EH (cell line): ENCODE results near the gene RECK.
A peak's percentile ranks its signal among the peaks of the same experiment; 100 is the strongest.
"Not testable (repeated sequence)": the region's sequence is repeated elsewhere in the genome, so short reads cannot be mapped to it uniquely, and the experiment has no call there.

ENCODE experiments used
- DNase-seq: peaks from one replicate; pipeline ENCODE4 v3.0.0-alpha.2; 2015; ENCODE audit warnings: low read depth

The RECK gene

DNA sequence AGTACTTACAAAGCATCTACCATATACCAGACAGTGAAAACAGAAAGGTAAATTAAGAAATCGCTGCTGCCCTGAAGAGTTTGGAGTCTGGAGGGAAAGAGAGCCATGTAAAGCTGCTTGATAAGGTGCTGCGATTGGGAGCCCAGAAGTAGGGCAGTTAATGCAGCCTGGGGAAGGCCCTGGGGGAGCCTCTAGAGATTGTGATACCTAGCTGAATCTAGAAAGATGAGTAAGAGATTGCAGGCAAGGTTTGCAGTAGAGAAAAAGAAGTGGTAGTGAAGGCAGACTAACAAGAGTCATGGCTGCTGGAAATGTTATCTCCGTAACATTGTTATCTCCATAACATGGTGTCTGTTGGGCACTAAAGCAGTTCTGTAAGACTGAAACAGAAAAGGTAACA is 75.8 kb downstream of the RECK start:
- DNase-seq, result no peak

DNA sequence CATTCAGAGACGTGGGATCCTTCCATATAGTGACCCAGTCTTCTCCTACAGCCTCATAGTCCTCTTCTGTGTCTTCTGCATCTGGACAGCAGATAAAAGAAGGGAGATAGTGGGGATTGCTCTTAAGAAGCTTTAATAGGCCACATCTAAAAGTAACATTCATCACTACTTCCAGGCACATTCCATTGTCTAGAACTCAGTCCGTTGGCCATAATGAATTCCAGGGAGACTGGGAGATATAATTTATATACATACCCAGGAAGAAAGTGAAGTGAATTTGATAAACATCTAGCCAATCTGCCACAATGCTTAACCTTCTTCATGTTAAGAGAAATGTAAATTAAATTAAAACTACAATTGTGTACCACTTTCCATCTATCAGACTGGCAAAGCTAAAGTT is 77.3 kb downstream of the RECK start:
- peak; percentile 21 for DNase-seq

DNA sequence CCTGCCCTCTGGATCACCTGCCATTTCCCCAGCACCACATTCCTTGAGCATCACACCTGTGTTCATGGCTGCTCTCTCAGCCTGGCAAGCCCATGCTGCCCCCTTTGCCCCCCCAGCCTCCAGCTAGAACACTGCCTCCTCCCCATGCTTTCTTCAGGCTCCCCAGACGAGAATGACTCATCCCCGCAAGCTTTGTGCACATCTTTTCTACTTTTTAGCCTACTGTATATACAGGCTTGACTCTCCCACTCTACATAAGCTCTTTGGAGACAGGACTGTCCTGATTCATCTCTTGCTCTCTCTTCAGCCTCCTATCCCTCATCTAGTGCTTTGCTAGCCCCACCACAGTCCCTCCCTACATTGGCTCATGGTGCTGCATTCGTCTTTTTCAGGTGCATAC is 79.9 kb downstream of the RECK start:
- no peak for DNase-seq

DNA sequence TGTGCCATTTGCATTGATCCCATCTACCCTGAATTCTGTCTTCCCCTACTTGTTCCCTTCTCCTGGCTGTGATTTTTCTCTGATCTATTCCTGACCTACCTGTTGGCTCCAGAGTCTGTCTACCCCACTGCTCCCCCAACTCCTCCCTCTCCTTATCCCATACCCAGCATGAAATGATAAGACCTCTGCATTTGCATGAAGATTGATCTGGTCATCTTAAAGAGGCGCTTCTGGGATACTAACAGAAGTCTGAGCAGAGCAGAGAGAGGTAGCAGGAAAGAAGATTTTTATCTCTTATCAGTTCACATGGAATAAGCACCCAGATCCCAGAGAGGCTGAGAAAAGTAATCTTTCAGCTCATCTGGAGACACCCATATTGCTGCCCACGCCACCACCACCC is 81.5 kb downstream of the RECK start:
- no peak for DNase-seq

DNA sequence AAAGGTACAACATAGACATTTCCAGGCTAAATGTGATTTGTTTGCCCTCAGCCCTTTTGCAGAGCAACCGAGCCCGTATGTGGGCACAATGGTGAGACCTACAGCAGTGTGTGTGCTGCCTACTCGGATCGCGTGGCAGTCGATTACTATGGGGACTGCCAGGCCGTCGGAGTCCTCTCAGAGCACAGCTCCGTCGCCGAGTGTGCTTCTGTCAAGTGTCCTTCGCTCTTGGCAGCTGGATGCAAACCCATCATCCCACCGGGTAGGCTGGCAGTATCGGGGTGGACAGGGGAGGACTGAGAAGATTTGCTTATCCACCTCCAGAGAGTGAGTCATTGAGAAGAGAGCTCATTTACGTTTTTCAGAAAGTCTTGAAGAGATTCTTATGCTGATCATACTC is 82.0 kb downstream of the RECK start:
- DNase-seq, result no peak

DNA sequence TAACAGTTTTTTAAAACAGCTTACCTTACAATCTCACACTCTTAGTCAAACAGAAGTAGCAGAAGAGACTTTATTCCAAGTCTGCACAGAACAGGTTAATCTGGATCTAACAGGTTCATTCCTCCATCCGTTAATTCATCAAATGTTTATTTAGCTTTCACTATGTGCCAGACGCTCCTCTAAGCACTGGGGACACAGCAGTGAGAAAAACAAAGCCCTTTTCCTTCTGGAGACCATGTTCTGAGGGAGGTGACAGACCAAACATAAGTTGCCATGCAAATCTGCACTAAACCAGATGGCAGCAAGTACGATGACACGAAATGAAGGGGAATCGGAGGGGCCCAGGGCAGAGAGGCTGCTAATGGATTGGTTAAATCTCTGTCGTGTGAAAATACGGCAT is 82.8 kb downstream of the RECK start:
- no peak for DNase-seq

DNA sequence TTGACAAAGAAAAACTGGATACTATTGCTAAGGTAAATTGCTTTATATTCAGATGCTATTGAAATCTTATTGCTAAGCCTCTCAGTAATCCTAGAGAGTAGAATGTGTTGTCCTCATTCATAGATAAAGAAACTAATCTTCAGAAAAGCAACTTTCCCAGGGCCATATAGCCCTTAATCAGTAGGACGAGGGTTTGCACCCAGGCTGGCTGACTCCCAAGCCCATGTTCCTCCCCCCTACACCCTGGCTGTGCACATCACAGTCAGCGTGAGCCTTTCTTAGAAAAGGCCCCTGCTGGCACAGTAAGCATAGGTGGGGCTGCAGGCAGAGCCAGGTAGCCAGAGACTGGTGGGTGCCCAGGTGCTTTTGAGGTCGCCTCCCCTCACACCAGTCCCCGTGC is 84.0 kb downstream of the RECK start:
- no peak for DNase-seq

DNA sequence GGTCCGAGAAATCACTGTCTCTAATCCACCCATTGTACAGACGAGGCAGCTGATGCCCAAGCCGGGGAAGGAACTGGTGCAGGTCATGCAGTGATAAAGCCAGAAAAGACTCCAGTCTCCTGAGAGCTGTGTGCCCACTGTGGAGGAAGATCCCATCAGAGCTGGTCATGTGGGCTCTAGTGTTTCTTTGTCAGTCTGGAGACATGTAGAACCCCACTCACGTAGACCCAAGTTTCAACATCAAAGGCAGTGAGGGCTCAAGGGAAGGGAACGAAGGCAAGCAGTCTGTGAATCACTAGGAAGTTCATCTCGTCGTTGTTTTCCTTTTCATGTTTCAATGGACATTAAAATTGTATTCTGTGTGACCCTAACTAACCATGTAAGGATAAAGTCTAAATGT is 85.3 kb downstream of the RECK start:
- DNase-seq, result no peak

DNA sequence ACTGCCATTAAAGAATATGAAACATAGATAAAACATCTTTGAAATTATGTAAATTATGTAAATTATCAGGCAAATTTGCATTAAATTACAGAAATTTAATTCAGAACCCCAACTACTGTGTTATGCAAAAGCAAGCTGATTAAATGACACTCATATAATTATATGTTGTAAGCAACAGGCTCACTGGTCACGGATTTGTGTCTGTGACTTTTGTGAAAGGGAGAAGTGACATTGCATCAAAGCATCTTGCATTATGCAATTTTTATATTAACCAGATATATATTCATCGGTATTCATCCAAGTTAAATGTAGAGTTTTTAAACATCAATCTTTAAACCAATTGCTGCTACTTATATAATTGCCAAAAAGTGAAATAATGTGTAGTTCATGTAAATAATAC is 86.8 kb downstream of the RECK start:
- DNase-seq, result no peak

DNA sequence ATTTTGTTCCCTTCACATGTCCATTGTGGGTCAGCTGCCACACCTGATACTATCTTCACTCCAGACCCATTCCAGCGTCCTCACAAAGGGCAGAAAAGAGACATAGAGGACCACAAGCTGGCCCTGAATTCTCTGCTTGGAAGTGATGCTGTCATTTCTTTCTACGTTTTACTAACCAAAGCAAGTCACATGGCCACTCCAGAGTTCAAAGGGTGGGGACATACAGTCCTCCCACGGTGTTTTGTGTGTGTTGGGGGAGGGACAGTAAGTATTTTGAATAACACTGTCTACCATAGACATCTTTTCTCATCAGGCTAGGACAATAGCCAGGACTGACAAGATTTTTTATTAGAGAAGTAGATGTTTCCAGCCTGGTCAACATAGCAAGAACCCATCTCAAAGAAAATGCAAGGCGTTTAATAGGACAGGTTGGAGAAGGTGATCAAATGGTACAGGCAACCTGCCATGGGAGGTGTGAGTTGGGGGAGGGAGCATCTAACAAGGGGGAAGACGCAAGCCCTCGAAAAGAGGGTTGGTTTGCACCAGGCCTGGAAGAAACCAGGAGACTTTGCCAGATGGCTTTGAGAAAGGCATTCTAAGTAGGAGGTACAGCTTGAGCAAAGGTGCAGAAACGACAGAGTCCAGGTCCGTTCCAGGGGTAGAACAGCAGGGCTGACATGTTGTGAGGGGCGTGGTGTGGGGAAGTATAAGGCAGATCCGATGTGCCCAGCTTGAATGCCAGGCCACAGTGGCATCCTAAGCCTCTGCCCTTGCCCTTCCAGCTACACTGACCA is 88.5 kb downstream of the RECK start:
- no peak for DNase-seq

DNA sequence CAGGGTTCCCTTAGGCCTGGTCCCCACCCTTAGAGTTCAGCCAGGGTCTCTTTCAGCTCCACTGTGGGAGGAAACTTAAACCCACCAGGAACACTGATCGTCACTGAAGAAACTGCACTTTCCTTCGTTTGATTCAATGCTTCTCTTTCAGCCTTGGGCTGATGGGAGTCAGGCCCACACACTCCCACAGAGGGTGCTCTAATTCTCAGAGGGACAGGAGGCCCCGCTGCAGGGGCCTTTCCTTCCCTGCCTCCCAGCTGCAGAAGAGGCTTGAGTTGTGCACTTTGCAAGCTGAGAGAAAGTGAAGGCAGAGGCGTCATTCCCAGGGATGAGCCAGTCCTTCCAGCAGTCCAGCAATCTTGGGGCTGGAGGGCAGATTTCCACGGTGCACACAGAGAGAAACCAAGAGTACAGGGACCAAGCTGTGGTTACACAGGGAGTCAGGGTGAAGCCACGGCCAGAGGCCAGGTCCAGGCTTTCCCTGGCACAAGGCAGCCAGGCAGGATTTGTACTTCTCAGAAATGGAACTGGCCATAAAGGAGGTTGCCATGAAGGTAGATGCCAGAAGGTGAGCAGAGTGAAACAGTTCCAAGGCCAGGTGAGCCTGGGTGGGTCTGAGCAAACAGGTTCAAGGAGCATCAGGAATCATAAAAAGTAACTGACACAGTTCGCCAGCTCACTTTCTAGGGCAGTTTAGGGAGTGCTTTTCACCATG is 89.5 kb downstream of the RECK start:
- no peak for DNase-seq

DNA sequence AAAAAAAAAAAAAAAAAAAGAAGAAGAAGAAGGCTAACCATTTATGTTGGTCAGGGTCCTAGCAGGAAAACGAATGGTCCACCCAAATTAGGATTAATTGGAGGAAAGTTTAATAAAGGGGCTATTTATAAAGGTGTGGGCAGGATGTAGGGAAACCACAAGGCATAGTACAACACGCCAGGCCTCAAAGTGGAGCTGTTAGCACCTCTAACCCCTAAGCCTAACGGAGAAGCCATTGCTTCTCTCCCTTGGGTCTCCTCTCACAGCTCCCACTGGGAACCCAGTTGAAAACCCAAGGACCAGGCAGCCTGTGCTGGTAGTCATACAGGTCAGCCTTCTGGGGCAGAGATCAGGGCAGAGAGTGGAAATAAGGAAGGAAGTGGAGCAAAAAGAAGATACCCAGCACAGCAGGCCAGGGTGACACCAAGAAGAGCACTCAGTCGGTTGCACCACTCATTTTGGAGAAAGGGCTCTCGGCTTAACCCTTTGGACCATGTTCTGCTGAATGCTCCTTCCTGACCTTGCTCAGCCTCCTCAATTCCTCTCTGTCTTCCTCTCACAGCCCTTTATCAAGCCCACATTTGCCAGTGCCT is 91.0 kb downstream of the RECK start:
- DNase-seq, result no peak

DNA sequence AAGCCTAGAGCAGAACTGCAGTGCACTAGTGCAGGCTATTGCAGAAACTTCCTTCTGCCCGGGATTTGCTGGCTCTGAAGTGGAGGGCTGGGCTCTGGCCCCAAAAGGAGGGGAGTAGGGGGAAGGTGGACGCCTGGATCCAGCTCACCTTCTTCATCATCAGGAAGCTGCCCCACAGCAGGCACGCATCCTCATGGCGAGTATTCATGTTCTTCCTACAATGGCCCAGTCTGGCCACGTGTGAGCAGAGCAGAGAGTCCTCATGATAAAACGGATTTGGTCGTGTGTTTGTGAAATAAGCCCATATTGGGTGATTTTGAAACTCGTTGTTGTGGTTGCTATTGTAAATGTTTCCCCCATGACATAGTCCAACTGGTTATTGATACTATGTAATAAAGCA is 91.6 kb downstream of the RECK start:
- DNase-seq, result no peak

DNA sequence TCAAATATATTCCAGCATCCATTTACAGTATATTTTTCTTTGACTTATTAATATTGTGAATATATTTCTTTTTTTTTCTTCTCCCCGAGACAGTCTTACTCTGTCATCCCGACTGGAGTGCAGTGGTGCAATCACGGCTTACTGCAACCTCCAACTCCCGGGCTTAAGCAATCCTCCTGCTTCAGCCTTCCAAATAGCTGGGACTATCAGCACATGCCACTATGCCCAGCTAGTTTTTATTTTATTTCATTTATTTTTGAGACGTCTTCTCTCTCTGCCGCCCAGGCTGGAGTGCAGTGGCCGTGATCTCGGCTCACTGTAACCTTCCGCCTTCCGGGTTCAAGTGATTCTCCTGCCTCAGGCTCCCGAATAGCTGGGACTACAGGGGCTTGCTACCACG is 92.4 kb downstream of the RECK start:
- no peak for DNase-seq

DNA sequence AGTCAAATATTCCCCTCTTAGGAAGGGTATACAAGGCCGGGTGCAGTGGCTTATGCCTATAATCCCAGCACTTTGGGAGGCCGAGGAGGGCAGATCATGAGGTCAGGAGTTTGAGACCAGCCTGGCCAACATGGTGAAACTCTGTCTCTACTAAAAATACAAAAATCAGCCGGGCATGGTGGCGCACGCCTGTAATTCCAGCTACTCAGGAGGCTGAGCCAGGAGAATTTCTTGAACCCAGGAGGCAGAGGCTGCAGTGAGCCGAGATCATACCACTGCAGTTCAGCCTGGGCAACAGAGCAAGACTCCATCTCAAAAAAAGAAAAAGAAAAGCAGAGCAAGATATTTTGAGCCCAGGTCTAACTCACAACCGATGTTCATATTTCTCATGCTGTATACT is 95.0 kb downstream of the RECK start:
- not testable (repeated sequence) for DNase-seq

DNA sequence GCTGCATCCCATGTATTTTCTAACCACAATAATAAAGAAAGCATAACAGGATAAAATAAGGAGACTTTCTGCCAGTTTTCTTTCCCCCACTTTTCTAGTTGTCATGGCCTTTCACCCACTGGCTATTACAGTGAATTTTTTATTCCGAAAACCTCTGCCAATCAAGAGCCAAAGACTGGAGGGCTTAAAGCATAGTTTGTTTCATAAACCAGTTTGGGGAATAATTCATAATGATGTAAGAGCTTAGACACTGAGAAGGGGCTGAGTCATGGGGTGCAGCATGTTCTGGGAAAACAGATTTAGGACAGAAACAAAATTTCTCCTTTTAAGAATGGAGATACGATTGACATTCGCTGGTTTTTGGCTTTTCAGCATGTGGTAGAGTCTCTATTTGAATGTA is 95.4 kb downstream of the RECK start:
- peak; percentile 49 for DNase-seq

DNA sequence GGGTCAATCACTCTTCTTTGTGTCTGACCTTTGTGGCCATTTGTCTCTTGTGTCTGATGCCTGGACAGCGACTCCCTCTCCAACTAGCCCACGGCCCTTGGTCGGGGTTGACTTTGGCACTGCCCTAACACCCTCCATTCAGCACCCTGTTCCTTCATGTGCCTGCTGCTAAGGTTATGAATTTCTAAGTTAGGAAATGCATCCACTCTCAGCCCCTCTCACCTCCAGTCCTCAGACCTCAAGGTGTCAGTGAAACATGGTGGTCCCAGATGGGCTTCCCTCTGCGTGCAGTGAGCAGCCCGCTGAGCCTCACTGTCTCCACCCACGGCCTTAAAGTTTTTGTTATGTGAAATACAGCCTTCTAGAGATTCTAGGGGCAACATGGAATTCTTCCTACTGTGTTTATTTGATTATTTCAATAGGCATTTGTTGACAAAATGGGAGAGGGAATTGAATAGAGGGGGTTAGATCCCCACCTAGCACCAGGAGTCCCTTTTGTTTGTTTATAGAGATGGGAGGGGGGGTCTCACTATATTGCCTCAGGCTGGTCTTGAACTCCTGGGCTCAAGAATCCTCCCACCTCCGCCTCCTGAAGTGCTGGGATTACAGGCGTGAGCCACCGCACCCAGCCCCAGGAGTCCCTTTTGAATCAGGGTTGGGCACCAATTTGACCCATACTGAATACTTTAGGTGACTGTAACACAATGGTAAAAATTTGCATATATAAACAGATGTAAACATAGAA is 98.2 kb downstream of the RECK start:
- DNase-seq, result no peak

DNA sequence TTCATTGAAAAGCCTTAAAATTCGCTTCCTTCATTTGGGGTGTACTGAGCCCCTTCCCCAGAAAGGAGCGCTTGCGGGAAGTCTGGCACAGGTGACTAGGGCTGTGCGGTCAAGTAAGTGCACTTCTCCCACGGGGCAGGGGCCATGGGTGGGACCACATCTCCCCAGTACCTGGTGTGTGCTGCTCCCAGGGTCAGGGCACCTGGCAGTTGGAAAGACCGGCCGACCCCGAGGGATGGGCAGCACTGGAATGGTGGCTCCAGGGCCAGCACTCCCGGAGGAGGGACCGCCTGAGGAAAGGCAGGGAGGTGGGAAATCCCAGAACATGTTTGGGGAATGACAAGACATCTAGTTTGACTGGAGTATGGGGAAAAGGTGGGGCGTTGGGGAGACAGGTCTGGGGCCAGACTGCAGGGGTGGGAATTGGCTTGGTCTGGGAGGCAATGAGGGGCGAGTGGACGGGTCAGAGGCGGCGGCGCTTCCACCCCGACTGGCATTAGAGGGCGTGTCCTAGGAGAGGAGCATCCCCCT is 99.1 kb downstream of the RECK start:
- DNase-seq, result no peak

DNA sequence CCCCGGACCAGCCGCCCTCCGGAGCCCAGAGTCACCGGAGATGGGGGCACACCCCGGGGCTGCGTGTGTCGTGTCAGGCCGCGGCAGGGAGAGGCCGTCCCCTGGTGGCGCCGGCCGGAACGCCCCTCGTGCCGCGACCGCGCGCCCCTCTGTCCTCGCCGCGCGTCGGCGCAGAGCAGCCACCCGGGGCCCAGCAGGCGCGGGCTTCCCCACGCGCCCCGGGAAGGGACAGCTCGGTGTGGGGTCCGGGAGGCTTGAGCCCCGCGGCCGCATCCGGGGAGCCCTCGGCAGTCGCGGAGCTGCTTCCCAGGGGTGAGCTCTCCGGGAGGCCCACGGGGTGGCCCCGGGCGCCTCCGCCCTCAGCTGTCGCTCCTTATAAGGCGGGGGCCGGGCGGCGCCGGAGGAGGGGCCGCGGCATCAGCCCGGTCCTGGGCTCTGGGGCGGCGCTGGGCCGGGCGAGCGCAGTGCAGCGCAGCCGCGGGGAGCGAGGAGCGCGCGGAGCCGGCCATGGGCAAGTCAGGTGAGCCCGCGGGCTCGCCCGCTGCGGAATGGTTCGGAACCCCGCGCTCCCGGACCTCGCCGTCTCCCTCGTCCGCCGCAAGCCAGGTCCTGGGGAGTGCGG is 99.7 kb downstream of the RECK start, which contains the start of gene GLIPR2:
TSS of gene GLIPR2 (plus strand) at position 462 of the 622 bp plus-strand sequence. CDS start at position 508, 46 bp downstream.
- DNase-seq, result peak; percentile 83

DNA sequence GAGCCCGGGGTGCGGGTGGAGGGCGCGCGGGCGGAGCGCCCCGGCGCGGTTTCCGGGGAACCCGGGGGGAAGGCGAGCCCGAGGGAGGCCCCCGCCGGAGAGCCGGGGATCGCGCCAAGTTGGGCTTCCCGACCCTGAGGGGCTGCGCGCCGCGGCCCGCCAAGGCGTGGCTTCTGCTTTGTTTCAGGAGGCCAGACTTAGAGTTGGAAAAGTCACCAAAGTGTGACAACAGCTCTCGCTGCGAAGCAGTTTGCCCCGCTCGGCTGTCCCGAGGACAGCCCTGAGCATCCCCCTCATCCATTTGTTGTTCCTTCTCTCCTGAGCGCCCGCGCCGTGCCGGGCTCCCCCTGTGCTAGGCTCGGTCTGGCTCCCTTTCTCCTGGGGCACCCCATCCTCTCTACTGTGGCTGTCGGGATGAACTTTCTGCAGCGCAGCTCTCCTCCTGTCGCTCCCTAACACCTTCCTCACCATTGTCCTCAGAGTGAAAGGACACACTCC is 100.2 kb downstream of the RECK start:
- DNase-seq, result peak; percentile 27

DNA sequence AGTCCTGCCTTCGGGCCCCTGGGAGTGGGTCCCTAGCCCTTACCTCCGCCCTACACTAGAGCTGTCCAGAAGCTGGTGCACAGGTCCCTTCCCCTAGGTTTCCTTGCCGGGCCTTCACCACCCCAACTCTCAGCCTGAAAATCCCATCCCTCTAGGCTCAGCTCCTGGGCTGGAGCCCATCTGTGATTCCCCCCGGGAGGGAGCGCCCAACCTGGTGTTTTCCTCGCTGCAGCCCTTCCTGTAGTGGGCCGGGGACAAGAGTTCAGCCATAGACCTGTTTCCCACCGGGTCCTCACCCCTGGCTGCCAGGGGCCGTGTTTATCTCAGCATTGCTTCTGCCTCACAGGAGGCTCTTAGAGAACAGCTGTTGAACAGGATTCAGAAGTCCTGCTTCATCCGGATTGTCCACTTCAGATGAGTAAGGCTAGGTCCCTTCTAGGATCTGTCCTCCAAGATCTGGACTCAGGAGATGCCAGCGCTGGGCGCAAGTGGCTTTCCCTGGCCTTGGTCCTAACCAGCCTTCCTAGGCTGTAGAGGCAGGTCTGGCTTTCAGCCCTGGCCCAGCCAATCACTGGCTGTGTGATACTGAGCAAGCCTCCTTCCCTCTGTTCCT is 100.8 kb downstream of the RECK start:
- peak; percentile 34 for DNase-seq
